Measurements from ENCODE around the gene MANBA. TPM values are rescaled to one million over a fixed set of nuclear protein-coding genes. Genes with fewer than 3 reads are reported as not detected.

MANBA gene
- total RNA-seq, 4 donors from 2014 or later: 26.2 to 31.0 (median 27.7) TPM

- peaks cover 0 to 46% of the 10 kb centered on the region in 2 donors for H3K36me3 ChIP-seq
- H3K27me3 ChIP-seq: no peaks in the 10 kb centered on the region
- TF ChIP-seq POLR2A (IDR thresholded peaks at IDR 0.05) (no peak), EP300 (IDR thresholded peaks at IDR 0.05) (no peak), POLR2AphosphoS5 (IDR thresholded peaks at IDR 0.05) (no peak), CTCF (IDR thresholded peaks at IDR 0.05) (no peak)
- no peaks in the 10 kb centered on the region for H3K9me3 ChIP-seq
- no peak for ATAC-seq
- no peak overlapping the region for H3K27ac ChIP-seq
- no peaks in the 10 kb centered on the region for H3K4me1 ChIP-seq
- no peak overlapping the region for H3K4me3 ChIP-seq
Measured at GRCh38 chr4:102641793-102642192, 119.0 kb downstream of the MANBA start.

- Histone ChIP-seq H3K27me3 (no peaks in the 10 kb centered on the region), H3K36me3 (peaks cover 0 to 46% of the 10 kb centered on the region in 2 donors), H3K9me3 (no peaks in the 10 kb centered on the region), H3K4me1 (no peaks in the 10 kb centered on the region), H3K27ac (no peak overlapping the region), H3K4me3 (no peak overlapping the region)
- no peak for ATAC-seq
- TF ChIP-seq POLR2AphosphoS5 (IDR thresholded peaks at IDR 0.05) (no peak), CTCF (IDR thresholded peaks at IDR 0.05) (no peak), POLR2A (IDR thresholded peaks at IDR 0.05) (no peak), EP300 (IDR thresholded peaks at IDR 0.05) (no peak)
- whole genome bisulfite sequencing, 2 donors (ENCODE audit: low coverage in 1 of 2): 81 to 90% methylated on average over 3 to 4 of the region's 4 CpGs
Measured at GRCh38 chr4:102640669-102641068, 120.1 kb downstream of the MANBA start.

GRCh38 chr4:102639598-102639997 lies 121.2 kb downstream of the MANBA start:
- Histone ChIP-seq H3K4me3 (no peak overlapping the region), H3K27me3 (no peaks in the 10 kb centered on the region), H3K36me3 (peaks cover 0 to 49% of the 10 kb centered on the region in 2 donors), H3K9me3 (no peaks in the 10 kb centered on the region), H3K27ac (no peak overlapping the region), H3K4me1 (no peaks in the 10 kb centered on the region)
- 92 to 100% methylated on average over 4 to 7 of the region's 7 CpGs for WGBS, 2 donors (ENCODE audit: low coverage in 1 of 2)
- no peak for ATAC-seq
- TF ChIP-seq POLR2AphosphoS5 (IDR thresholded peaks at IDR 0.05) (no peak), CTCF (IDR thresholded peaks at IDR 0.05) (no peak), POLR2A (IDR thresholded peaks at IDR 0.05) (no peak), EP300 (IDR thresholded peaks at IDR 0.05) (no peak)

- Histone ChIP-seq H3K4me3 (no peak overlapping the region), H3K27ac (no peak overlapping the region), H3K9me3 (no peaks in the 10 kb centered on the region), H3K27me3 (no peaks in the 10 kb centered on the region), H3K4me1 (no peaks in the 10 kb centered on the region), H3K36me3 (peaks cover 0 to 57% of the 10 kb centered on the region in 2 donors)
- 40 to 41% methylated on average over 1 of the region's 1 CpG for WGBS, 2 donors (ENCODE audit: low coverage in 1 of 2)
- no peak for ATAC-seq
- no peak for TF ChIP-seq EP300 (IDR thresholded peaks at IDR 0.05)
- no peak for TF ChIP-seq CTCF (IDR thresholded peaks at IDR 0.05)
- TF ChIP-seq POLR2AphosphoS5 (IDR thresholded peaks at IDR 0.05): no peak
- no peak for TF ChIP-seq POLR2A (IDR thresholded peaks at IDR 0.05)
Measured at GRCh38 chr4:102638621-102639020, 122.1 kb downstream of the MANBA start.

GRCh38 chr4:102637391-102637790 lies 123.4 kb downstream of the MANBA start:
- Histone ChIP-seq H3K27me3 (no peaks in the 10 kb centered on the region), H3K4me1 (no peaks in the 10 kb centered on the region), H3K27ac (no peak overlapping the region), H3K9me3 (no peaks in the 10 kb centered on the region), H3K4me3 (no peak overlapping the region), H3K36me3 (peaks cover 0 to 66% of the 10 kb centered on the region in 2 donors)
- TF ChIP-seq POLR2AphosphoS5 (IDR thresholded peaks at IDR 0.05): no peak
- no peak for TF ChIP-seq POLR2A (IDR thresholded peaks at IDR 0.05)
- TF ChIP-seq CTCF (IDR thresholded peaks at IDR 0.05): no peak
- WGBS, 2 donors (ENCODE audit: low coverage in 1 of 2): 56 to 90% methylated on average over 1 to 2 of the region's 3 CpGs
- ATAC-seq: no peak

Measured in gastroesophageal sphincter (tissue), 4 donors.